ENCODE results near the gene ACTBL2.

Gene ACTBL2

GRCh38 chr5:57454896-57455295, 27.7 kb downstream of the ACTBL2 start:
- FAIRE-seq, result no peak
- no peak for DNase-seq (ENCODE audit: insufficient read length, low spot score)
- no peak for TF ChIP-seq CTCF (IDR thresholded peaks at IDR 0.05; ENCODE audit: insufficient read depth, missing control alignments)

- DNase-seq (ENCODE audit: insufficient read length, low spot score) (no peak), FAIRE-seq (no peak)
- no peak for TF ChIP-seq CTCF (IDR thresholded peaks at IDR 0.05; ENCODE audit: insufficient read depth, missing control alignments)
These were observed 28.9 kb downstream of the ACTBL2 start for GRCh38 chr5:57453728-57454127.

- TF ChIP-seq CTCF (IDR thresholded peaks at IDR 0.05; ENCODE audit: insufficient read depth, missing control alignments), result no peak
- DNase-seq (ENCODE audit: insufficient read length, low spot score) (no peak), FAIRE-seq (no peak)
These were observed 29.7 kb downstream of the ACTBL2 start for GRCh38 chr5:57452885-57453284.

GRCh38 chr5:57450991-57451876, 31.4 kb downstream of the ACTBL2 start:
- FAIRE-seq (no peak), DNase-seq (ENCODE audit: insufficient read length, low spot score) (no peak)
- TF ChIP-seq CTCF (IDR thresholded peaks at IDR 0.05; ENCODE audit: insufficient read depth, missing control alignments), result no peak

- no peak for TF ChIP-seq CTCF (IDR thresholded peaks at IDR 0.05; ENCODE audit: insufficient read depth, missing control alignments)
- FAIRE-seq (no peak), DNase-seq (ENCODE audit: insufficient read length, low spot score) (no peak)
These were observed 33.9 kb downstream of the ACTBL2 start for GRCh38 chr5:57448751-57449150.

GRCh38 chr5:57448287-57448686, 34.3 kb downstream of the ACTBL2 start:
- TF ChIP-seq CTCF (IDR thresholded peaks at IDR 0.05; ENCODE audit: insufficient read depth, missing control alignments), result no peak
- FAIRE-seq (no peak), DNase-seq (ENCODE audit: insufficient read length, low spot score) (no peak)

- no peak for TF ChIP-seq CTCF (IDR thresholded peaks at IDR 0.05; ENCODE audit: insufficient read depth, missing control alignments)
- DNase-seq (ENCODE audit: insufficient read length, low spot score) (no peak), FAIRE-seq (no peak)
These were observed 35.0 kb downstream of the ACTBL2 start for GRCh38 chr5:57447658-57448057.
